HG02938 (cell line): ENCODE data around the gene H19.

Experiments
- ATAC-seq: cut with Tn5 transposase; IDR thresholded peaks from one replicate; pipeline ENCODE4 v1.9.1; 2021; ENCODE audit warnings: mild to moderate bottlenecking, moderate library complexity; ENCODE audit not compliant: unreplicated experiment

Gene H19

GRCh38 chr11:1997755-1998154 is at the start of gene H19:
TSS of gene H19 (minus strand) at chr11:1997842.
- no peak for ATAC-seq

- ATAC-seq: no peak
Measured at GRCh38 chr11:2041963-2042362, 44.3 kb upstream of the H19 start.

GRCh38 chr11:2041153-2041552 is 43.5 kb upstream of the H19 start:
- no peak for ATAC-seq

GRCh38 chr11:2039198-2039759 is 41.6 kb upstream of the H19 start:
- ATAC-seq: no peak

GRCh38 chr11:2036863-2037486 is 39.3 kb upstream of the H19 start:
- no peak for ATAC-seq

GRCh38 chr11:2035382-2035781 is 37.7 kb upstream of the H19 start:
- no peak for ATAC-seq

- no peak for ATAC-seq
Measured at GRCh38 chr11:2031058-2031457, 33.4 kb upstream of the H19 start.

- ATAC-seq: no peak
Measured at GRCh38 chr11:2027708-2028107, 30.1 kb upstream of the H19 start.

GRCh38 chr11:2015025-2015424 is 17.4 kb upstream of the H19 start:
- ATAC-seq: no peak

GRCh38 chr11:2012440-2012839 is 14.8 kb upstream of the H19 start:
- no peak for ATAC-seq

GRCh38 chr11:2004466-2004865 is 6.8 kb upstream of the H19 start:
- no peak for ATAC-seq

- ATAC-seq: no peak
Measured at GRCh38 chr11:2002807-2003206, 5.2 kb upstream of the H19 start.

- no peak for ATAC-seq
Measured at GRCh38 chr11:2002042-2002776, 4.6 kb upstream of the H19 start.

- ATAC-seq: no peak
Measured at GRCh38 chr11:1998861-1999260, 1.2 kb upstream of the H19 start.

GRCh38 chr11:1998290-1998689 is 648 bp upstream of the H19 start:
- ATAC-seq: no peak

GRCh38 chr11:1994121-1994520 is 3.5 kb downstream of the H19 start:
- ATAC-seq: no peak

- no peak for ATAC-seq
Measured at GRCh38 chr11:1992111-1992510, 5.5 kb downstream of the H19 start.

- ATAC-seq: no peak
Measured at GRCh38 chr11:1990872-1991578, 6.6 kb downstream of the H19 start.

- ATAC-seq: no peak
Measured at GRCh38 chr11:1989953-1990352, 7.7 kb downstream of the H19 start.

GRCh38 chr11:1988667-1989317 is 8.8 kb downstream of the H19 start:
- ATAC-seq: no peak

- ATAC-seq: no peak
Measured at GRCh38 chr11:1988174-1988573, 9.5 kb downstream of the H19 start.
